ENCODE results near the gene PASK. TPM values are rescaled to one million over a fixed set of nuclear protein-coding genes. Genes with fewer than 3 reads are reported as not detected.

PASK gene
- total RNA-seq, 2 donors from 2014 or later, result 0.98 to 1.1 TPM

DNA sequence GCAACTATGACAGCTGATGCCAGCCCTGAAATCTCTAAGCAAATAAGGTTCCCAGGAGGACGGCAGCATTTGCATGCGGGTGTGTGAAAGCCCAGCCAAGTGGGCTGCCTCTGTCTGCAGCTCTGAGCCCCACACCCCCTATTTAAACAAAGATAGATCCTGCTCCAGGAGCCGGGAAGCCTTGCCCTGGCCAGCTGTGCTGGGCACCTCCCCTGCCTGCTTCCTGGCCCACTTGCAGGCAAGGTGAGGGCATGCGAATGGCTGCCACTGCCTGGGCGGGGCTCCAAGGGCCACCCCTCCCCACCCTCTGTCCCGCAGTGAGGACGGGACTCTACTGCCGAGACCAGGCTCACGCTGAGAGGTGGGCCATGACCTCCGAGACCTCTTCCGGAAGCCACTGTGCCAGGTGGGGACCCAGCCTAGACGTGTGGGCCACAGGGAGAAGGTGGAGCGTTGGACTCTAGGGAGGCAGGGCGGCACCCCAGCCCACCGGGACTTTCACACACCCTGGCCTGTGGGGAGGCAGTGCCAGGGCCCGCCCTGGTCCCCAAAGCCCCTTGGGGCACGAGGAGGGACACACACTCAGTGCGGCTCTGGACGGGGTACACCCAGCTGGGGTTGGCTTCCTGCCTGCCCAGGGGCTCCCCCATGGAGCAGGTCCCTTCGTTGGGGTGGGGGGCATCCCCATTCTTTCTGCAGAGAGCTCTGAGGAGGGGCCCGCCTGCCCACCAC, 39.3 kb upstream of the PASK start, which contains the start of gene ANO7:
Gene ANO7, plus strand, starts transcription at position 317 of the 732 bp plus-strand sequence. CDS start 1,387 bp downstream, outside the sequence.
- no peak for DNase-seq (ENCODE audit: low spot score)
- Histone ChIP-seq H3K4me3 (no peak within 1 kb of the TSS), H3K27me3 (no peaks in the 10 kb centered on the region), H3K4me1 (no peaks in the 10 kb centered on the region), H3K27ac (no peak within 1 kb of the TSS), H3K9me3 (no peaks in the 10 kb centered on the region), H3K36me3 (no peaks in the 10 kb centered on the region)
- no peak for TF ChIP-seq CTCF (IDR thresholded peaks at IDR 0.05)

GRCh38 chr2:241187918-241188234, 38.6 kb upstream of the PASK start:
- no peak overlapping the region for H3K4me3 ChIP-seq
- H3K36me3 ChIP-seq, result no peaks in the 10 kb centered on the region
- TF ChIP-seq CTCF (IDR thresholded peaks at IDR 0.05), result no peak
- no peaks in the 10 kb centered on the region for H3K27me3 ChIP-seq
- H3K9me3 ChIP-seq, result no peaks in the 10 kb centered on the region
- DNase-seq (ENCODE audit: low spot score), result no peak
- H3K27ac ChIP-seq, result no peak overlapping the region
- no peaks in the 10 kb centered on the region for H3K4me1 ChIP-seq

- no peak for TF ChIP-seq CTCF (IDR thresholded peaks at IDR 0.05)
- no peak overlapping the region for H3K4me3 ChIP-seq
- no peaks in the 10 kb centered on the region for H3K36me3 ChIP-seq
- H3K27me3 ChIP-seq, result no peaks in the 10 kb centered on the region
- H3K9me3 ChIP-seq, result no peaks in the 10 kb centered on the region
- no peak overlapping the region for H3K27ac ChIP-seq
- DNase-seq (ENCODE audit: low spot score), result no peak
- H3K4me1 ChIP-seq, result no peaks in the 10 kb centered on the region
Observed at GRCh38 chr2:241187101-241187917, 38.0 kb upstream of the PASK start.

DNA sequence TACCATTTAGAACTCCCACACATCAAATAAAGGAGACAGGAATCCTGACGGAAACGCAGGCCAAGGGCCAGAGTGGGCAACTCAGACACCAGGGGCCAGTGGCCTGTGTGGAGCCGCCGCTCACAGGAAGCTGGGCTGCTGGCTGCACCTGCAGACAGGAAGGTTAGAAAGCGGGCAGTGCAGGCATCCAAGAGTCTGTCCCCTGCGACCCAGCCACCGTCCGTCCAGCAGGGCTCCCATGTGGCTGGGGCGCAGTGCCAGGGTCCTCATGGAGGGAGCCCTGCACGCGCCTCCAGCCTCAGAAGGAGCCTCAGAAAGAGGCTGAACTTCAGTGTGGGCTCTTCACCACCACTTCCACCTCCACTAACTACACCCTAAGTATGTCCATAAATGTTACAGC, 36.7 kb upstream of the PASK start:
- H3K4me3 ChIP-seq, result no peak overlapping the region
- H3K4me1 ChIP-seq, result no peaks in the 10 kb centered on the region
- no peak for DNase-seq (ENCODE audit: low spot score)
- H3K9me3 ChIP-seq, result no peaks in the 10 kb centered on the region
- H3K27me3 ChIP-seq, result no peaks in the 10 kb centered on the region
- no peak overlapping the region for H3K27ac ChIP-seq
- H3K36me3 ChIP-seq, result no peaks in the 10 kb centered on the region
- no peak for TF ChIP-seq CTCF (IDR thresholded peaks at IDR 0.05)

GRCh38 chr2:241184901-241185300, 35.6 kb upstream of the PASK start:
- H3K4me1 ChIP-seq, result no peaks in the 10 kb centered on the region
- H3K4me3 ChIP-seq, result no peak overlapping the region
- H3K36me3 ChIP-seq, result no peaks in the 10 kb centered on the region
- no peak overlapping the region for H3K27ac ChIP-seq
- no peak for TF ChIP-seq CTCF (IDR thresholded peaks at IDR 0.05)
- no peaks in the 10 kb centered on the region for H3K9me3 ChIP-seq
- no peaks in the 10 kb centered on the region for H3K27me3 ChIP-seq
- no peak for DNase-seq (ENCODE audit: low spot score)

All from right atrium auricular region (tissue), 2 donors.